Mesothelial cell of epicardium (in vitro differentiated cells): ENCODE results near the gene MAP3K5. TPM values are rescaled to one million over a fixed set of nuclear protein-coding genes. Genes with fewer than 3 reads are reported as not detected.
"Not testable (repeated sequence)": the region's sequence is repeated elsewhere in the genome, so short reads cannot be mapped to it uniquely, and the experiment has no call there.

Source experiments
- DNase-seq, 2 experiments: peaks; one replicate each; pipeline ENCODE4 v3.0.0; 2021; ENCODE audit warnings: low spot score in 2 of 2; ENCODE audit not compliant: unreplicated experiment in 2 of 2
- H3K27ac Mint-ChIP-seq: 2 replicates; pipeline ENCODE4 v1.8.0; 2021; ENCODE audit warnings: mixed read lengths
- H3K27me3 Mint-ChIP-seq: 2 replicates; pipeline ENCODE4 v1.8.0; 2021; ENCODE audit warnings: low read depth, mixed read lengths
- H3K36me3 Mint-ChIP-seq: 2 replicates; pipeline ENCODE4 v1.8.0; 2021; ENCODE audit warnings: mixed read lengths
- H3K4me1 Mint-ChIP-seq: 2 replicates; pipeline ENCODE4 v1.8.0; 2021; ENCODE audit warnings: mixed read lengths
- H3K4me3 Mint-ChIP-seq: 2 replicates; pipeline ENCODE4 v1.8.0; 2021; ENCODE audit warnings: mild to moderate bottlenecking, moderate library complexity, mixed read lengths
- H3K9me3 Mint-ChIP-seq: 2 replicates; pipeline ENCODE4 v1.8.0; 2021; ENCODE audit warnings: mixed read lengths
- CTCF ChIP-seq: fragments of 200-600 bp; sonication (generic); IDR thresholded peaks from one replicate; pipeline ENCODE4 v1.5.0; 2021; ENCODE audit warnings: antibody characterized with exemption; ENCODE audit not compliant: unreplicated experiment
- total RNA-seq: library from RNA; stranded (reverse); gene quantifications from 3 replicates; pipeline ENCODE4 v1.2.1, GENCODE V29; 2021

Gene MAP3K5
- total RNA-seq, 1 donor from 2014 or later, result 8.9 TPM

- H3K27ac Mint-ChIP-seq, result peak within 1 kb of the TSS; percentile 98
- H3K27me3 Mint-ChIP-seq, result peaks cover 9% of the 10 kb centered on the region
- H3K4me3 Mint-ChIP-seq, result peak within 1 kb of the TSS; percentile 88
- peaks cover 18% of the 10 kb centered on the region for H3K36me3 Mint-ChIP-seq
- TF ChIP-seq CTCF, result peak; percentile 67
- peaks cover 15% of the 10 kb centered on the region for H3K4me1 Mint-ChIP-seq
- H3K9me3 Mint-ChIP-seq, result no peaks in the 10 kb centered on the region
- DNase-seq, result peak; percentile 68 to 88
Observed at GRCh38 chr6:136822376-136823127, 30.3 kb upstream of the MAP3K5 start, which contains the start of gene PEX7. TSS of gene PEX7 (plus strand) at chr6:136822592. CDS start at chr6:136822666, 74 bp downstream.

GRCh38 chr6:136822046-136822375 is 29.7 kb upstream of the MAP3K5 start:
- Mint-ChIP-seq H3K27ac (peak overlapping the region; percentile 98), H3K4me3 (peak overlapping the region; percentile 88), H3K36me3 (peaks cover 16% of the 10 kb centered on the region), H3K4me1 (peaks cover 15% of the 10 kb centered on the region), H3K27me3 (peaks cover 11% of the 10 kb centered on the region), H3K9me3 (no peaks in the 10 kb centered on the region)
- no peak for DNase-seq
- no peak for TF ChIP-seq CTCF

GRCh38 chr6:136820561-136820960 is 28.3 kb upstream of the MAP3K5 start:
- no peak for DNase-seq
- TF ChIP-seq CTCF, result no peak
- Mint-ChIP-seq H3K9me3 (no peaks in the 10 kb centered on the region), H3K4me1 (peaks cover 15% of the 10 kb centered on the region), H3K27me3 (peaks cover 11% of the 10 kb centered on the region), H3K27ac (no peak overlapping the region), H3K4me3 (no peak overlapping the region), H3K36me3 (peaks cover 5% of the 10 kb centered on the region)

- no peaks in the 10 kb centered on the region for H3K4me1 Mint-ChIP-seq
- no peaks in the 10 kb centered on the region for H3K9me3 Mint-ChIP-seq
- H3K27me3 Mint-ChIP-seq, result peaks cover 11% of the 10 kb centered on the region
- no peak for TF ChIP-seq CTCF
- no peaks in the 10 kb centered on the region for H3K36me3 Mint-ChIP-seq
- DNase-seq, result no peak
- H3K27ac Mint-ChIP-seq, result no peak overlapping the region
- no peak overlapping the region for H3K4me3 Mint-ChIP-seq
Observed at GRCh38 chr6:136816656-136817055, 24.4 kb upstream of the MAP3K5 start.

- H3K4me1 Mint-ChIP-seq, H3K27ac Mint-ChIP-seq, DNase-seq, H3K4me3 Mint-ChIP-seq, H3K36me3 Mint-ChIP-seq, H3K9me3 Mint-ChIP-seq: not testable (repeated sequence)
- peaks cover 11% of the 10 kb centered on the region for H3K27me3 Mint-ChIP-seq
Observed at GRCh38 chr6:136815608-136816007, 23.3 kb upstream of the MAP3K5 start.

GRCh38 chr6:136812174-136812573 is 19.9 kb upstream of the MAP3K5 start:
- no peak for DNase-seq
- TF ChIP-seq CTCF, result no peak

More at GRCh38 chr6:136812174-136812573, 19.9 kb upstream of the MAP3K5 start:
- Mint-ChIP-seq H3K9me3 (no peaks in the 10 kb centered on the region), H3K4me1 (peaks cover 4% of the 10 kb centered on the region), H3K4me3 (no peak overlapping the region), H3K36me3 (no peaks in the 10 kb centered on the region), H3K27ac (no peak overlapping the region), H3K27me3 (no peaks in the 10 kb centered on the region)
